ENCODE measurements around the gene ADAM15.
A peak's percentile ranks its signal among the peaks of the same experiment; 100 is the strongest.

ADAM15 gene

DNA sequence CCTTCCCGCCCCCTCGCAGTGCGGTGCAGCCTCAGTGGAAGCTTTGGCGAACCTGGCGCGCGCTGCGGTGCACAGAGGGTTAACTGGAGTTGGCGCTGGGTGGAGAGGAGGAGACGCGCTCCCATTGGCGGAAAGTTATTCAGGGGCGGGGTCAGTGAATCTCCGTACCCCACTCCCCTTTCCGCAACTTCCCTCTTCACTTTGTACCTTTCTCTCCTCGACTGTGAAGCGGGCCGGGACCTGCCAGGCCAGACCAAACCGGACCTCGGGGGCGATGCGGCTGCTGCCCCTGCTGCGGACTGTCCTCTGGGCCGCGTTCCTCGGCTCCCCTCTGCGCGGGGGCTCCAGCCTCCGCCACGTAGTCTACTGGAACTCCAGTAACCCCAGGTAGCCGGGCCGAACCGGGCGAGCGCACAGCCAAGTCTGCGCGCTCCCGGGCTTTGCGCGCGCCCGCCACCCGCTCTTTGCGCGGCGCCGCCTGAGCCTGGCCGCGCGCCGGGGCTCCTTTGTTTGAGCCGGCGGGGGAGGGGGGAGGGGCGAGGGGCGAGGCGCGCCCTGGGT is 12.5 kb downstream of the ADAM15 start, which contains the start of gene EFNA4:
TSS of gene EFNA4 (plus strand) at position 191 of the 561 bp plus-strand sequence. CDS start at position 275, 84 bp downstream.
- TF ChIP-seq, protein P1, sequence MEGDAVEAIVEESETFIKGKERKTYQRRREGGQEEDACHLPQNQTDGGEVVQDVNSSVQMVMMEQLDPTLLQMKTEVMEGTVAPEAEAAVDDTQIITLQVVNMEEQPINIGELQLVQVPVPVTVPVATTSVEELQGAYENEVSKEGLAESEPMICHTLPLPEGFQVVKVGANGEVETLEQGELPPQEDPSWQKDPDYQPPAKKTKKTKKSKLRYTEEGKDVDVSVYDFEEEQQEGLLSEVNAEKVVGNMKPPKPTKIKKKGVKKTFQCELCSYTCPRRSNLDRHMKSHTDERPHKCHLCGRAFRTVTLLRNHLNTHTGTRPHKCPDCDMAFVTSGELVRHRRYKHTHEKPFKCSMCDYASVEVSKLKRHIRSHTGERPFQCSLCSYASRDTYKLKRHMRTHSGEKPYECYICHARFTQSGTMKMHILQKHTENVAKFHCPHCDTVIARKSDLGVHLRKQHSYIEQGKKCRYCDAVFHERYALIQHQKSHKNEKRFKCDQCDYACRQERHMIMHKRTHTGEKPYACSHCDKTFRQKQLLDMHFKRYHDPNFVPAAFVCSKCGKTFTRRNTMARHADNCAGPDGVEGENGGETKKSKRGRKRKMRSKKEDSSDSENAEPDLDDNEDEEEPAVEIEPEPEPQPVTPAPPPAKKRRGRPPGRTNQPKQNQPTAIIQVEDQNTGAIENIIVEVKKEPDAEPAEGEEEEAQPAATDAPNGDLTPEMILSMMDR (IDR thresholded peaks at IDR 0.05; ENCODE audit: low read depth, low read length, poor library complexity, severe bottlenecking): no peak
- TF ChIP-seq EZH2phosphoT487 (IDR thresholded peaks at IDR 0.05; ENCODE audit: borderline replicate concordance, low read length): no peak
- Histone ChIP-seq H3K9me3 (ENCODE audit: control insufficient read depth, insufficient read depth, low read length) (no peaks in the 10 kb centered on the region), H3K4me3 (ENCODE audit: low read length) (peak within 1 kb of the TSS; percentile 95), H3K27ac (ENCODE audit: low read depth, low read length) (peak within 1 kb of the TSS; percentile 56), H3K36me3 (ENCODE audit: control insufficient read depth, low read length) (peaks cover 25% of the 10 kb centered on the region), H3K27me3 (ENCODE audit: control insufficient read depth, low read length) (no peaks in the 10 kb centered on the region), H3K4me2 (ENCODE audit: low read length) (peak within 1 kb of the TSS; percentile 95), H3K79me2 (ENCODE audit: control insufficient read depth, low read length) (peaks cover 19% of the 10 kb centered on the region), H3K9me2 (replicated peaks; ENCODE audit: control insufficient read depth, low read length) (no peaks in the 10 kb centered on the region), H4K20me1 (ENCODE audit: control insufficient read depth, insufficient read depth, low read depth, low read length) (peaks cover 10% of the 10 kb centered on the region; the same call in 1 of the 2 replicates), H3F3A (ENCODE audit: control insufficient read depth, insufficient read depth) (peaks cover 4% of the 10 kb centered on the region; the same call in 1 of the 2 replicates), H3K4me1 (ENCODE audit: control insufficient read depth, low read length) (peaks cover 46% of the 10 kb centered on the region)

GRCh38 chr1:155064111-155064831 is 13.2 kb downstream of the ADAM15 start:
- peaks cover 31% of the 10 kb centered on the region for H3K36me3 ChIP-seq (ENCODE audit: control insufficient read depth, low read length)
- H3K27me3 ChIP-seq (ENCODE audit: control insufficient read depth, low read length): no peaks in the 10 kb centered on the region
- peaks cover 10% of the 10 kb centered on the region; the same call in 1 of the 2 replicates for H4K20me1 ChIP-seq (ENCODE audit: control insufficient read depth, insufficient read depth, low read depth, low read length)
- no peaks in the 10 kb centered on the region for H3K9me3 ChIP-seq (ENCODE audit: control insufficient read depth, insufficient read depth, low read length)
- peaks cover 19% of the 10 kb centered on the region for H3K79me2 ChIP-seq (ENCODE audit: control insufficient read depth, low read length)
- H3K4me1 ChIP-seq (ENCODE audit: control insufficient read depth, low read length): peaks cover 46% of the 10 kb centered on the region
- H3K9me2 ChIP-seq (replicated peaks; ENCODE audit: control insufficient read depth, low read length): no peaks in the 10 kb centered on the region
- TF ChIP-seq, protein P1 (IDR thresholded peaks at IDR 0.05; ENCODE audit: low read depth, low read length, poor library complexity, severe bottlenecking): no peak
- TF ChIP-seq EZH2phosphoT487 (IDR thresholded peaks at IDR 0.05; ENCODE audit: borderline replicate concordance, low read length): no peak
- H3K27ac ChIP-seq (ENCODE audit: low read depth, low read length): peak overlapping the region; percentile 56; the same call in 1 of the 2 replicates
- peaks cover 4% of the 10 kb centered on the region; the same call in 1 of the 2 replicates for H3F3A ChIP-seq (ENCODE audit: control insufficient read depth, insufficient read depth)
- H3K4me2 ChIP-seq (ENCODE audit: low read length): peak overlapping the region; percentile 95
- peak overlapping the region; percentile 95 for H3K4me3 ChIP-seq (ENCODE audit: low read length)

- Histone ChIP-seq H3K27me3 (ENCODE audit: control insufficient read depth, low read length) (no peaks in the 10 kb centered on the region), H3K9me3 (ENCODE audit: control insufficient read depth, insufficient read depth, low read length) (no peaks in the 10 kb centered on the region), H3K4me2 (ENCODE audit: low read length) (peak overlapping the region; percentile 95), H3K4me1 (ENCODE audit: control insufficient read depth, low read length) (peaks cover 53% of the 10 kb centered on the region), H3F3A (ENCODE audit: control insufficient read depth, insufficient read depth) (peaks cover 4% of the 10 kb centered on the region; the same call in 1 of the 2 replicates), H4K20me1 (ENCODE audit: control insufficient read depth, insufficient read depth, low read depth, low read length) (peaks cover 10% of the 10 kb centered on the region; the same call in 1 of the 2 replicates), H3K27ac (ENCODE audit: low read depth, low read length) (no peak overlapping the region), H3K9me2 (replicated peaks; ENCODE audit: control insufficient read depth, low read length) (no peaks in the 10 kb centered on the region), H3K4me3 (ENCODE audit: low read length) (peak overlapping the region; percentile 95), H3K36me3 (ENCODE audit: control insufficient read depth, low read length) (peaks cover 36% of the 10 kb centered on the region), H3K79me2 (ENCODE audit: control insufficient read depth, low read length) (peaks cover 19% of the 10 kb centered on the region)
- TF ChIP-seq EZH2phosphoT487 (IDR thresholded peaks at IDR 0.05; ENCODE audit: borderline replicate concordance, low read length): no peak
Measured at GRCh38 chr1:155064832-155065429, 13.8 kb downstream of the ADAM15 start.

Data from DOHH2 (cell line).